Measurements from ENCODE around the gene RBM8A.

Gene RBM8A

GRCh38 chr1:145886816-145887215 lies 40.5 kb downstream of the RBM8A start:
- in situ Hi-C loops (cut with MboI; ENCODE audit: low sequenced_read_pairs) = no loop called here

GRCh38 chr1:145886390-145886789 lies 40.9 kb downstream of the RBM8A start:
- in situ Hi-C loops (cut with MboI; ENCODE audit: low sequenced_read_pairs) = no loop called here

- in situ Hi-C loops (cut with MboI; ENCODE audit: low sequenced_read_pairs) = no loop called here
Measured at GRCh38 chr1:145885738-145886287, 41.5 kb downstream of the RBM8A start, which contains the start of gene ANKRD35. Gene ANKRD35 (minus strand): TSS chr1:145885866. CDS start chr1:145885758, 108 bp downstream.

GRCh38 chr1:145884675-145885074 lies 42.6 kb downstream of the RBM8A start:
- in situ Hi-C loops (cut with MboI; ENCODE audit: low sequenced_read_pairs) = no loop called here

- in situ Hi-C loops (cut with MboI; ENCODE audit: low sequenced_read_pairs) = no loop called here
Measured at GRCh38 chr1:145879775-145880174, 47.5 kb downstream of the RBM8A start.

GRCh38 chr1:145878724-145879123 lies 48.6 kb downstream of the RBM8A start:
- in situ Hi-C loops (cut with MboI; ENCODE audit: low sequenced_read_pairs) = no loop called here

GRCh38 chr1:145877923-145878486 lies 49.3 kb downstream of the RBM8A start:
- in situ Hi-C loops (cut with MboI; ENCODE audit: low sequenced_read_pairs) = no loop called here

- in situ Hi-C loops (cut with MboI; ENCODE audit: low sequenced_read_pairs) = no loop called here
Measured at GRCh38 chr1:145874646-145875045, 52.6 kb downstream of the RBM8A start.

- in situ Hi-C loops (cut with MboI; ENCODE audit: low sequenced_read_pairs) = no loop called here
Measured at GRCh38 chr1:145871994-145872924, 55.0 kb downstream of the RBM8A start.

Data from HL-60/S4 treated with retinoic acid at 250 ng/mL for 4 days and 3 days (cell line).